ENCODE data around the gene SLAMF8.

Gene SLAMF8

GRCh38 chr1:159870704-159871103, 44.0 kb downstream of the SLAMF8 start:
- TF ChIP-seq, protein P1, sequence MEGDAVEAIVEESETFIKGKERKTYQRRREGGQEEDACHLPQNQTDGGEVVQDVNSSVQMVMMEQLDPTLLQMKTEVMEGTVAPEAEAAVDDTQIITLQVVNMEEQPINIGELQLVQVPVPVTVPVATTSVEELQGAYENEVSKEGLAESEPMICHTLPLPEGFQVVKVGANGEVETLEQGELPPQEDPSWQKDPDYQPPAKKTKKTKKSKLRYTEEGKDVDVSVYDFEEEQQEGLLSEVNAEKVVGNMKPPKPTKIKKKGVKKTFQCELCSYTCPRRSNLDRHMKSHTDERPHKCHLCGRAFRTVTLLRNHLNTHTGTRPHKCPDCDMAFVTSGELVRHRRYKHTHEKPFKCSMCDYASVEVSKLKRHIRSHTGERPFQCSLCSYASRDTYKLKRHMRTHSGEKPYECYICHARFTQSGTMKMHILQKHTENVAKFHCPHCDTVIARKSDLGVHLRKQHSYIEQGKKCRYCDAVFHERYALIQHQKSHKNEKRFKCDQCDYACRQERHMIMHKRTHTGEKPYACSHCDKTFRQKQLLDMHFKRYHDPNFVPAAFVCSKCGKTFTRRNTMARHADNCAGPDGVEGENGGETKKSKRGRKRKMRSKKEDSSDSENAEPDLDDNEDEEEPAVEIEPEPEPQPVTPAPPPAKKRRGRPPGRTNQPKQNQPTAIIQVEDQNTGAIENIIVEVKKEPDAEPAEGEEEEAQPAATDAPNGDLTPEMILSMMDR (IDR thresholded peaks at IDR 0.05; ENCODE audit: low read depth, low read length) = no peak
- no peaks in the 10 kb centered on the region for H3K27me3 ChIP-seq
- H3K36me3 ChIP-seq = no peaks in the 10 kb centered on the region
- H3K4me1 ChIP-seq = peaks cover 34% of the 10 kb centered on the region
- no peak overlapping the region for H3K4me3 ChIP-seq (ENCODE audit: low read depth, low read length)
- H3K9me3 ChIP-seq = no peaks in the 10 kb centered on the region
- DNase-seq = no peak

DNA sequence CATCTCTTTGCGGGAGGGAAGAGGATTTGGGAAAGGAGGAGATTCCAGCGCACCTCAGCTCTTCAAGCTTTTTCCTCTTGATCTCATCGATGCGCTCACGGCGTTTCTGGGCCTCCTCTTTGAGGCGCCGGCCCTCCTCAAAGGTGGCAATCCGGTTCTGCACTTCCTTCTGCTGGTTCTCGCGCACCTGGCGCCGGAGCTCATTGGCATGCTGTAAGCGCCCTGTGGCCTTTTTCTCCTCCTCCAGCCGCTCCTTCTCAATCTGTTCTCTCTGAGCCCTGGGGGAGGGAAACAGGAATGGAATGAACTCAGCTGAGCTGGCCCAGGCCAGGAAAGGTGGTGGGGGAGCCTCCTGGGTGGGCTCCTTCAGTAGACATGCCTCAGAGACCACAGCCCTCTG, 46.2 kb downstream of the SLAMF8 start:
- TF ChIP-seq, protein P1 (IDR thresholded peaks at IDR 0.05; ENCODE audit: low read depth, low read length) = no peak
- no peak for DNase-seq
- Histone ChIP-seq H3K9me3 (no peaks in the 10 kb centered on the region), H3K27me3 (no peaks in the 10 kb centered on the region), H3K36me3 (no peaks in the 10 kb centered on the region), H3K4me3 (ENCODE audit: low read depth, low read length) (no peak overlapping the region), H3K4me1 (peaks cover 17% of the 10 kb centered on the region)

DNA sequence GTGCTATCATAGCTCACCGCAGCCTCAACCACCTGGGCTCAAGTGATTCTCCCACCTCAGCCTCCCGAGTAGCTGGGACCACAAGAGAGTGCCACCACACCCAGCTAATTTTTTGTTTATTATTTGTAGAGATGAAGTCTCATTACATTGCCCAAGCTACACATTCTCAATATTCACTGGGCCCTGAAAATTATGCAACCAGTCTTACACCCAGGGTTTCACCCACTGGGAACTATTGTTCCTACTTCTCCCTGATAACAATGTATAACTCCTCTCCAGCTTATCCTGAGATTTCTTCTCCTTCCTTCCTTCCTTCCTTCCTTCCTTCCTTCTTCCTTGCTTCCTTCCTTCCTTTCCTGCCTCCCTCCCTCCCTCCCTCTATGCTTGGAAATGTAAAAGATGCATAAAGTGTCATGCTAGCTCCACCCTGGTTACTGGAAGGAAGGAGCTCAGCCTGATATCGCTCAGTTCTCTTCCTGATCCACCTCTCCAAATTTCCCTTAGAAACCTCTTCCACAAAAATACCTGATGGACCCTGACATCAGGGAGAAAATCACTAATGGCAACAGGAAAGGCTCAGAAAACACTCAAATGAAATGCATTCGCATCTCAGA, 47.0 kb downstream of the SLAMF8 start:
- DNase-seq = no peak
- H3K9me3 ChIP-seq = no peaks in the 10 kb centered on the region
- TF ChIP-seq, protein P1 (IDR thresholded peaks at IDR 0.05; ENCODE audit: low read depth, low read length) = no peak
- H3K36me3 ChIP-seq = no peaks in the 10 kb centered on the region
- H3K4me1 ChIP-seq = peaks cover 15% of the 10 kb centered on the region
- H3K4me3 ChIP-seq (ENCODE audit: low read depth, low read length) = no peak overlapping the region
- no peaks in the 10 kb centered on the region for H3K27me3 ChIP-seq

- Histone ChIP-seq H3K27me3 (no peaks in the 10 kb centered on the region), H3K9me3 (no peaks in the 10 kb centered on the region), H3K4me1 (peaks cover 36% of the 10 kb centered on the region), H3K36me3 (no peaks in the 10 kb centered on the region), H3K4me3 (ENCODE audit: low read depth, low read length) (no peak overlapping the region)
- TF ChIP-seq, protein P1 (IDR thresholded peaks at IDR 0.05; ENCODE audit: low read depth, low read length) = no peak
- DNase-seq = no peak
Observed at GRCh38 chr1:159877695-159878444, 51.2 kb downstream of the SLAMF8 start.

DNA sequence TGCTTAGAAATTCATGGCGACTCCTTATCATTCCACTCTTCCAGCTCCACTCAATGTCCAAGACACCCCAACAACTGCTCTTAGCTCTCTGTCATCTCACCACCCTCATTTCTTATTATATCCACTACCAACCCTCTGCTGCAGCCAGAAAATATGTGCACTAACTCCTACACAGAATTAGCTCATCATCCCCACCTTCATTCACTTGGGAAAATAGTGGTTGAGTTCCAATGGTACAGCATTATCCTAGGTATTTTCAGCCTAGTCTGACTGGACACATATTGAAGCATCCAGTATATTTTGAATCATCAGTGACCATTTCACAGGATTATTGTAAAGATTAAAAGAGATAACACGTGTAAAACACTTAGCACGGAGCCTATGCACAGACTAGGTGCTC, 52.5 kb downstream of the SLAMF8 start:
- Histone ChIP-seq H3K36me3 (no peaks in the 10 kb centered on the region), H3K9me3 (no peaks in the 10 kb centered on the region), H3K4me1 (peaks cover 36% of the 10 kb centered on the region), H3K27me3 (no peaks in the 10 kb centered on the region), H3K4me3 (ENCODE audit: low read depth, low read length) (no peak overlapping the region)
- TF ChIP-seq, protein P1 (IDR thresholded peaks at IDR 0.05; ENCODE audit: low read depth, low read length) = no peak
- DNase-seq = no peak

DNA sequence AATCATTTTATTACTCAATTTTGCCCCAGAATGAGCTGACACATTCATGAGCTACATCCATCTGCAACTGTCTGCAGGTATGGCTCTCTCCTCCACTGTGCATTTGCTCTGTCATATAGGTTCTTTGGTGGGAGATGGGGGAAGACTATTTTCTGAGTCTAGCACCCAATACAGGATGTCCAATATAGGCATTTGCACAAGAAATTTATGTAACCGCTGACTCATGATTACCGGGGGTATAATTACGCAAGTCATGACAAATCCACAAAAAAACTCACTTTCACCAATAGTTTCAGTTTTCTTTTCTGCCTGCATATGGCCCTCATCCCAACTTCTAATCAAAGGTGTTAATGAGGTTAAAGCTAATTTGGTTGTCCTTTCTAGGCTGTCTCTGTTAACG, 53.3 kb downstream of the SLAMF8 start:
- TF ChIP-seq, protein P1 (IDR thresholded peaks at IDR 0.05; ENCODE audit: low read depth, low read length) = no peak
- Histone ChIP-seq H3K4me3 (ENCODE audit: low read depth, low read length) (no peak overlapping the region), H3K36me3 (no peaks in the 10 kb centered on the region), H3K27me3 (no peaks in the 10 kb centered on the region), H3K4me1 (peaks cover 32% of the 10 kb centered on the region), H3K9me3 (no peaks in the 10 kb centered on the region)
- no peak for DNase-seq
